COR-L47 (cell line): Measurements from ENCODE around the gene SLC25A20.
"Not testable (repeated sequence)": the region's sequence is repeated elsewhere in the genome, so short reads cannot be mapped to it uniquely, and the experiment has no call there.

Experiments
- DNase-seq: peaks from one replicate; lab custom pipeline; 2025; lab: John Stamatoyannopoulos, UW

SLC25A20 gene, protein sequence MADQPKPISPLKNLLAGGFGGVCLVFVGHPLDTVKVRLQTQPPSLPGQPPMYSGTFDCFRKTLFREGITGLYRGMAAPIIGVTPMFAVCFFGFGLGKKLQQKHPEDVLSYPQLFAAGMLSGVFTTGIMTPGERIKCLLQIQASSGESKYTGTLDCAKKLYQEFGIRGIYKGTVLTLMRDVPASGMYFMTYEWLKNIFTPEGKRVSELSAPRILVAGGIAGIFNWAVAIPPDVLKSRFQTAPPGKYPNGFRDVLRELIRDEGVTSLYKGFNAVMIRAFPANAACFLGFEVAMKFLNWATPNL

GRCh38 chr3:48898383-48899234 lies at the start of gene SLC25A20:
Gene SLC25A20, minus strand, starts transcription at chr3:48898882. Its CDS starts 88 bp downstream, at chr3:48898794.
- DNase-seq, result peak; percentile 42

DNA sequence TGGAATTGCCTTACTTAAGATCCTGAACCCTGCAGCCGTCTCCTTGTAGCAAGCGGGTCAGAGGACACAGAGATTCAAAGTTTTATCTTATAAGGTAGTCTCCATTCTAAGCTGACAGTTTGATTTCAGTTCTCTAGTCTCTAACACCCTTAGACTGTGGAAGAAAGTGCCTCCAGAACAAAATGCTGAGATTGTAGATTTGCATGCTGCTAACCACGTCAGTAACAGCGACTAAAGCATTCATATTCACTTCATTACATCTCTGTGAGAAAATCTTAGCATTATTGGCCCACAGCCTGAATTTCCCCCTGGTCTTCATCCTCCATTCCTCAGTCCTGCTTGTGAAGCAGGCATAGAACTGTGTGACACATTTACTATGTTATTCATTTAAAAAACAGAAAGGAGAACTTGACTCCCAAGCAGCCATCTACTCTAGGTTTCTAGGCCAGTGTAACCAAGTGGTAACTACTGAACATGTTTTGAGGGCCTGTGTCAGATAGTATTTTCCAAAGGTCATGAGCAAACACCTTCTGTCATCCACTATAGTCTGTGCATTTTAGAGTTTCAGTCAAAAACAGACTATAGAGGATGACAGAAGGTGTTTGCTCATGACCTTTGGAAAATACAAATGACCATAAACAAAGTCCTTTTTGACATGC lies 47.3 kb upstream of the SLC25A20 start:
- no peak for DNase-seq

- no peak for DNase-seq
Observed at GRCh38 chr3:48945432-48945831, 46.8 kb upstream of the SLC25A20 start.

- no peak for DNase-seq
Observed at GRCh38 chr3:48938689-48939088, 40.0 kb upstream of the SLC25A20 start.

GRCh38 chr3:48938156-48938555 lies 39.5 kb upstream of the SLC25A20 start:
- no peak for DNase-seq

- DNase-seq, result no peak
Observed at GRCh38 chr3:48935530-48935929, 36.8 kb upstream of the SLC25A20 start.

- no peak for DNase-seq
Observed at GRCh38 chr3:48934333-48934991, 35.8 kb upstream of the SLC25A20 start.

DNA sequence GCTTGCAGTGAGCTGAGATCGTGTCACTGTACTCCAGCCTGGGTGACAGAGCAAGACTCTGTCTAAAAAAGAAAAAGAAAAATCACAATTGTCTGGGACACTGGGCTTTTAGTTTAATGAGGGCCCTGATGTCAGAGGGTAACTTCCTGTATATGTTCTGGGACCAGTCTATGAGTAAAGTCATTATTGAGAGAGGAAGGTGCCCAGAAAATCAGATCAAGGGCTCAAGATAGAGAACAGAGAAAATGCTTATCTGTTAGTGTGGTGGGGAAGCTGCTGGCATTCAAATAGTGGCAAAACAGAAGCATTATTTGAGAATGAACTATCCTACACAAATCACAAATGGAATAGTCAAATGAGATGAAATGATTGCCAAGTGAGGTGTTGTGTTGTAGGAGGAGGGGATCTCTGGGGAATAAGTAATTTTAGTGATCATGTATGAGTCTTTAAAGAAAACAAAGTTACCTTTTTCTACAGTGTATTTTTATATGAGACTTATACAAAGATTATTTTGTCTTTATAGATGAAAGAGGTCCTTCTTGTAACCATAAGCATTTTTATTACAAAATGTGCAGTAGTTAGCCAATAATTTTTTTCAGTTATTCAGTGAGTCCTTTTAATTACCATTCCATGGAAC lies 33.4 kb upstream of the SLC25A20 start:
- no peak for DNase-seq

- no peak for DNase-seq
Observed at GRCh38 chr3:48930590-48930989, 31.9 kb upstream of the SLC25A20 start.

DNA sequence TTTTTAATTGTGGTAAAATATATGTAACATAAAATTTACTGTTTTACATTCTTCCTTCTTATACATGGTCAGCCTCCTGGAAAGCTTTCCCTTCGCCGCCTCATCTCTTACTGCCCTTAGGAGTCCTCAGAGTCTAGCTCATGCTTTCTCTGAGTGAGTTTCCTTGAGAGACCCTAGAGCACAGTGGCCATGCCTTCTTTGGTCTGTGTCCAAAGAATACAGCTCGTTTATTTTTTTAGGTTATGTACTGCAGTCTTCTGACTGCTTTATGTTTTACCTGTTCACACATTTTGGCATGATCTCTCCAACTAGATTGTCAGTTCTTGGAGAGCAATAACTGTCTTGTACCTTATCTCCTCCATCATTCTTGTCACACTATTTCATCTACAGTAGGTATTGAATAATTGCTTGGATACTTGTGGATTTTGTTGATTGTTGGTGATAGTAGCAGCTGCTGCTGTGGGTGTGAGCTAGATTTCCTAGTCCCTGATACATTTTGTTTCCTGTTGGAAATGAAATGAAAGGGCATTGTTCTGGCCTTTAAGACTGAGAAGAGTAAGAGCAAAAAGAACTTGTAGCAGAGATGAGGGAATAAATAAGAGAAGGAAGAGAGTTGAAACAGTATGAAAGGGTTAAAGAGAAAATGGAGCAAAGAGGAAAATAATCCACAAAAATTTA lies 30.8 kb upstream of the SLC25A20 start:
- no peak for DNase-seq

GRCh38 chr3:48928679-48929078 lies 30.0 kb upstream of the SLC25A20 start:
- DNase-seq, result no peak

DNA sequence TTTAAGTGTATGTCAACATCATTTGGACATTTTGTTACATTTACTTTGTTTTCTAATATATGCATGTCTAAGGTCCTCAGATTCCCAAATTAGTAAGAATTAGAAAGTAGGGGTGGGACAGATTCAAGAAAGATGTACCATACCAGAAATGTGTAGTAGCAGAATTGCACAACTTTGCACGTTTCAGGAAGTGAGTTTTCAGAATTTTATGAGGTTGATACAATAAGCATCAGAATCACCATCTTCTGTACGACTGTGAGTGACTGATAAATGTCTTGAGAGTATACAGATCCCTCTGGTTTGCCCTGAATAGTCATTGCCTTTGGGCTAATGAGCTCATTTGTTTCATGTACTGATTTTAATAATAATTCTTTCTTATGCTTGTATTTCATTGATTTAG lies 29.2 kb upstream of the SLC25A20 start:
- DNase-seq, result no peak

DNA sequence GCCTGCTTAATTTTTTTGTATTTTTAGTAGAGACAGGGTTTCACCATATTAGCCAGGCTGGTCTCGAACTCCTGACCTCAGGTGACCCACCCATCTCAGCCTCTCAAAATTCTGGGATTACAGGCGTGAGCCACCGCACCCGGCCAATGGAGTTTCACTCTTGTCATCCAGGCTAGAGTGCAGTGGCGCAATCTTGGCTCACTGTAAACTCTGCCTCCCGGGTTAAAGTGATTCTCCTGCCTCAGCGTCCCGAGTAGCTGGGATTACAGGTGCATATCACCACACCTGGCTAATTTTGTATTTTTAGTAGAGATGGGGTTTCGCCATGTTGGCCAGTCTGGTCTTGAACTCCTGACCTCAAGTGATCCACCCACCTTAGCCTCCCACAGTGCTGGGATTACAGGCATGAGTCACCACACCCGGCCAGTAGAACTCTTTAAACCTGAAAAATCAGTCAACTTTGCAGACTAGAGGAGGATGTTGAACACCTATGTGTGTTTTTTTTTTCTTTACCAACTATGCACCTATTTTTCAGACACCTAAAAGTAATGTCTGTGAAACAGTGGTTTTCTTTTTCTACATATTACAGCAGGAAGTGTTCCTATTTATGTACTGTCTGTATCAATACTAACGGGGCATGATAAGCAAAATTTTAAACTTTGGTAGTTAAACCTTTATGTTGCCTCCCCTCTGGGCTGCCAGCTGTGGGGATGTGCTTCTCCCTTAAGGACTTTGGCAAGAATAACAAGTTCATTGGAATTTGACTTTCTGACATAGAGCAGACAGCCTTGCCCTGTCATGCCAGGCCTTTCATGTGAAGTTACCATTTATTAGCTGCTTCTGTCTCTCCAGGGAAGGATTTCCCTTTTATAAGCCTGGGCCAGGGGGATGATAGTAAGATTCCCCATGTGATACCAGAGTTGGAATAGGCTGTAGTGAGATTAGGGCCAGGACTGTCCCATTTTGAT lies 28.0 kb upstream of the SLC25A20 start:
- DNase-seq, result no peak

DNA sequence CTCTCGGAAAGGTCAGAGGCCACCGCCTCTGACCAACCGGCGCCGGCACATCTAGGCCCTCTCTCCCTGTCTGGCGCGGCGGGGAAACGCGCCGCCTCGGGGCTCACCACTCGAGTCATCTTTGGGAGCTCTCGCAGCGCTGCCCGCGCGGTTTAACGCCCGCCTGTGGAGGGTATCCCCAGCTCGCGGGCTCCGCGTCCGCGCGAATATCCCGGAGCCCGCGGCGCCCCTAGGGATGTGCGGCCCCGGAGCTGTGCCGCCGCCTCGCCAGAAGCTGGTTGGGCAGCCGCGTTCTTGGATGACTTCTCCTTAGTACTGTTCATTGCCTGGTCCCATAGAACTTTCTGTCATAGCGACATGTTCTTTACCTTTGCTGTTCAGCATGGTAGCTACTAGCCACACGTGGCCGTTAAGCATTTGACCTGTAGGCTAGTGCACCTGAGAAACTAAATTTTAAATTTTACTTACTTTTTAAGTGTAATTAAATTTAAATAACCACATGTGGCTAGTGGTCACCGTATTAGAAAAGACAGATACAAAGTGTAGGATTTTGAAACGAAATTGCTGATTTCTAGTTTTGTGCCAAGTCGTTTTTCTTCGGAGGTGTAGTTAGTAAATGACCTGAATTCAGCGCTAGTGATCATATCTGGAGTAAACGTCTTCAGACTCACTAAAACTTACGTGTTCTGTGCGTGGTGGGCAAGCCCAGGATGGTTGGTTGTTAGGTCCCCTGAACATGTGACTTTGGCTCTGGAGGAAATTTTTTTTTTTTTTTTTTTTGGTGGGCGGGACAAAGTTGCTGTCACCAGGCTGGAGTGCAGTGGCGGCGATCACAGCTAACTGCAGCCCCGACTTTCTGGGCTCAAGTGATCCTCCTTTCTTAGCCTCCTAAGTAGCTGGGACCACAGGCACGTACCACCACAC lies 20.8 kb upstream of the SLC25A20 start:
- peak; percentile 9 for DNase-seq

- peak; percentile 54 for DNase-seq
Observed at GRCh38 chr3:48918388-48919214, 19.9 kb upstream of the SLC25A20 start, which contains the start of gene ARIH2. Gene ARIH2, plus strand, starts transcription at chr3:48918842. Its CDS starts 8,717 bp downstream, at chr3:48927559.

DNA sequence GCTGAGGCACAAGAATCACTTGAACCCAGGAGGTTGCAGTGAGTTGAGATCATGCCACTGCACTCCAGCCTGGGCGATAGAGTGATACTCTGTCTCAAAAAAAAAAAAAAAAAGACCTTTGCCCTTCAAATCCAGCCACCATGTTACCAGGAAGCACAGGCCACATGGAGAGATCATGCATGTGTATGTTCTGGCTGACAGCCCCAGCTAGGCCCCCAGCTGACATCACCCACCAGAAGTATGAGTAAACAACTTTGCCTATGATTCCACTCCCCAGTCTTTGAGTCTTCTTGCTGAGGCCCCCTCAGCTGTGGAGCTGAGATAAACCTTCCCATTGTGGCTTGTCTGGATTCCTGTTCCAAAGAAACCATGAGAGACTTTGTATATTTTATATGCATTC lies 16.6 kb upstream of the SLC25A20 start:
- DNase-seq, result no peak

GRCh38 chr3:48907026-48907425 lies 8.3 kb upstream of the SLC25A20 start:
- DNase-seq, result not testable (repeated sequence)

- no peak for DNase-seq
Observed at GRCh38 chr3:48899273-48899672, 591 bp upstream of the SLC25A20 start.
